Fibroblast of villous mesenchyme (primary cell): ENCODE results near the gene IL36B. TPM values are rescaled to one million over a fixed set of nuclear protein-coding genes. Genes with fewer than 3 reads are reported as not detected.

Experiments used
- DNase-seq: peaks from one replicate; pipeline ENCODE4 v3.0.0-alpha.2; 2010; ENCODE audit warnings: low read depth
- H3K4me3 ChIP-seq: 2 replicates; pipeline ENCODE4 v1.5.1; 2011; ENCODE audit warnings: low read depth, mild to moderate bottlenecking, low read length
- CTCF ChIP-seq: IDR thresholded peaks from 2 replicates; pipeline ENCODE4 v1.5.1; 2012; ENCODE audit warnings: low read depth, mild to moderate bottlenecking, low read length; ENCODE audit not compliant: insufficient read depth
- small RNA-seq: library from RNA; depleted of rRNA; stranded (forward); fragments of <200 nt; gene quantifications from one replicate; pipeline ENCODE3, GENCODE V24; 2012
- total RNA-seq: library from RNA; depleted of rRNA; stranded (reverse); fragments of >200 nt; gene quantifications from 2 replicates; pipeline ENCODE4 v1.2.3, GENCODE V29; 2012

IL36B gene
- total RNA-seq, 1 donor, result not detected

GRCh38 chr2:112977559-112978056 lies 75.1 kb downstream of the IL36B start, which contains the start of gene IL36G:
IL36G (plus strand) TSS chr2:112978006; CDS start chr2:112978639, 633 bp downstream.
- H3K4me3 ChIP-seq, result no peak within 1 kb of the TSS
- no peak for TF ChIP-seq CTCF
- DNase-seq, result no peak

Small RNA genes within 50 kb of the gene (small RNA-seq; reads per million reads assigned to genes)
- gene HMGN2P23 (not detected), gene RNU6-1180P (not detected)

Other genes starting within 250 kb of the IL36B start
- gene IL1B, start 216.1 kb downstream of the IL36B start, total RNA-seq, result 2.6 TPM in 2 replicates
- 0.32 TPM in 1 of 2 replicates, not detected in the other for gene IL37, start 141.7 kb downstream of the IL36B start, total RNA-seq
- gene IL36G, start 74.9 kb downstream of the IL36B start, total RNA-seq, result not detected in 2 replicates
- not detected in 2 replicates for gene IL36A, start 47.4 kb downstream of the IL36B start, total RNA-seq
- gene IL36RN, start 6.3 kb upstream of the IL36B start, total RNA-seq, result not detected in 2 replicates
- gene IL1F10, start 15.1 kb upstream of the IL36B start, total RNA-seq, result not detected in 2 replicates
- not detected in 2 replicates for gene IL1RN, start 74.7 kb upstream of the IL36B start, total RNA-seq
- 2.9 and 4.7 TPM in 2 replicates for gene PSD4, start 121.1 kb upstream of the IL36B start, total RNA-seq
- 1.3 and 1.9 TPM in 2 replicates for gene PAX8, start 226.1 kb upstream of the IL36B start, total RNA-seq